GM19099 (cell line): ENCODE measurements around the gene MRPS34.

ENCODE experiments used
- POLR2A ChIP-seq: IDR thresholded peaks from 3 replicates; pipeline ENCODE4 v1.6.1; 2011; ENCODE audit warnings: low read depth; ENCODE audit not compliant: insufficient read length; ENCODE audit errors: extremely low read depth

Gene MRPS34

GRCh38 chr16:1741553-1742165, 31.3 kb downstream of the MRPS34 start:
- no peak for TF ChIP-seq POLR2A

- TF ChIP-seq POLR2A: no peak
Observed at GRCh38 chr16:1740781-1741490, 32.0 kb downstream of the MRPS34 start.

GRCh38 chr16:1740234-1740633, 32.7 kb downstream of the MRPS34 start:
- TF ChIP-seq POLR2A: no peak

- no peak for TF ChIP-seq POLR2A
Observed at GRCh38 chr16:1734816-1735215, 38.1 kb downstream of the MRPS34 start.

GRCh38 chr16:1734123-1734522, 38.8 kb downstream of the MRPS34 start:
- TF ChIP-seq POLR2A: no peak

- TF ChIP-seq POLR2A: no peak
Observed at GRCh38 chr16:1732071-1732470, 40.9 kb downstream of the MRPS34 start.

GRCh38 chr16:1731603-1732002, 41.3 kb downstream of the MRPS34 start:
- no peak for TF ChIP-seq POLR2A

GRCh38 chr16:1731073-1731472, 41.9 kb downstream of the MRPS34 start:
- no peak for TF ChIP-seq POLR2A

- TF ChIP-seq POLR2A: no peak
Observed at GRCh38 chr16:1729445-1729844, 43.5 kb downstream of the MRPS34 start.

GRCh38 chr16:1729026-1729425, 43.9 kb downstream of the MRPS34 start:
- no peak for TF ChIP-seq POLR2A

GRCh38 chr16:1727651-1728624, 45.0 kb downstream of the MRPS34 start:
- no peak for TF ChIP-seq POLR2A

GRCh38 chr16:1726661-1727502, 46.1 kb downstream of the MRPS34 start:
- no peak for TF ChIP-seq POLR2A

- no peak for TF ChIP-seq POLR2A
Observed at GRCh38 chr16:1724491-1724890, 48.4 kb downstream of the MRPS34 start.

- TF ChIP-seq POLR2A: no peak
Observed at GRCh38 chr16:1723450-1724147, 49.3 kb downstream of the MRPS34 start.
